Motor neuron (in vitro differentiated cells): ENCODE data around the gene TMEM170B. TPM values are rescaled to one million over a fixed set of nuclear protein-coding genes. Genes with fewer than 3 reads are reported as not detected.

Source experiments
- ATAC-seq, 8 experiments: fragments of 200-7000 bp; cut with Tn5 transposase; replicated peaks in 6 of 8; 2 replicates each; pipeline ENCODE4 v1.8.0; 2021; ENCODE audit warnings: mild to moderate bottlenecking in 8 of 8, moderate library complexity in 8 of 8
- H3K27ac ChIP-seq, 2 donors: fragments of 250-450 bp; sonication (Bioruptor Pico); 2 replicates each; pipeline ENCODE4 v1.9.0; 2021; ENCODE audit warnings: antibody characterized with exemption in 2 of 2, mild to moderate bottlenecking in 2 of 2, moderate library complexity in 1 of 2
- H3K4me1 ChIP-seq, 2 donors: fragments of 250-450 bp; sonication (Bioruptor Pico); replicated peaks in 1 of 2; 2 replicates each; pipeline ENCODE4 v1.6.1; 2021; ENCODE audit warnings: antibody characterized with exemption in 2 of 2, mild to moderate bottlenecking in 2 of 2, moderate library complexity in 1 of 2
- H3K4me3 ChIP-seq, 5 donors: fragments of 250-450 bp; sonication (Bioruptor Pico); 2 replicates each; pipeline ENCODE4 v1.9.0; 2021; ENCODE audit warnings: antibody characterized with exemption in 5 of 5, mild to moderate bottlenecking in 5 of 5, moderate library complexity in 4 of 5
- WGBS, 10 experiments: fragments of 450-650 bp; shearing (Covaris generic); methylation state at CpG; one replicate each; pipeline ENCODE4 v1.0.0; 2022; 5-methylcytosine and 5-hydroxymethylcytosine counted together
- in situ Hi-C, 9 experiments: fragments of 400-800 bp; cut with MboI; loops; one replicate each; pipeline ENCODE4 v1.15.0; 2021; ENCODE audit warnings: low sequenced_read_pairs in 9 of 9, low pct_unique_long_range_greater_than_20kb in 2 of 9; ENCODE audit not compliant: unreplicated experiment in 9 of 9
- total RNA-seq, 8 experiments: library from RNA; unstranded; fragments of 300-600 nt; gene quantifications; 2 replicates each; pipeline versions ENCODE4 v1.2.3 to v1.2.4, GENCODE V29; 2022

TMEM170B gene
- total RNA-seq, 8 experiments from 2014 or later, result 1.0 to 24.1 (median 20.4) TPM

GRCh38 chr6:11614534-11615213 is 77.1 kb downstream of the TMEM170B start:
- ATAC-seq, result no peak
- Histone ChIP-seq H3K27ac (no peak overlapping the region), H3K4me3 (no peak overlapping the region), H3K4me1 (no peaks in the 10 kb centered on the region)
- in situ Hi-C loops, result loop anchor here in 1 of 9 experiments (25.0 kb wide), 1 partner anchor 998 kb away; no protein-coding TSS in a partner anchor
- 75 to 100% (median 96%) methylated on average over 2 to 10 of the region's 10 CpGs; no CpG with 5 or more reads in 1 of the 10 experiments for WGBS, 10 experiments

- no peak overlapping the region for H3K27ac ChIP-seq
- peak in 2 of 8 experiments; percentile 56 to 89 for ATAC-seq
- in situ Hi-C loops, result loop anchor here in 1 of 9 experiments (25.0 kb wide), 1 partner anchor 997 kb away; no protein-coding TSS in a partner anchor
- no peak overlapping the region for H3K4me3 ChIP-seq
- H3K4me1 ChIP-seq, result no peaks in the 10 kb centered on the region
- 50 to 92% (median 85%) methylated on average over 2 to 5 of the region's 5 CpGs; no CpG with 5 or more reads in 4 of the 10 experiments for WGBS, 10 experiments
Measured at GRCh38 chr6:11615214-11615602, 77.7 kb downstream of the TMEM170B start.

- 7 to 100% (median 59%) methylated on average over 1 to 4 of the region's 5 CpGs; no CpG with 5 or more reads in 6 of the 10 experiments for WGBS, 10 experiments
- no peak overlapping the region for H3K27ac ChIP-seq
- in situ Hi-C loops, result loop anchor here in 1 of 9 experiments (25.0 kb wide), 1 partner anchor 996 kb away; no protein-coding TSS in a partner anchor
- no peak overlapping the region for H3K4me3 ChIP-seq
- peak in 2 of 8 experiments; percentile 33 to 53 for ATAC-seq
- no peaks in the 10 kb centered on the region for H3K4me1 ChIP-seq
Measured at GRCh38 chr6:11616200-11616611, 78.7 kb downstream of the TMEM170B start.

- H3K27ac ChIP-seq, result no peak overlapping the region
- in situ Hi-C loops, result loop anchor here in 1 of 9 experiments (25.0 kb wide), 1 partner anchor 994 kb away; no protein-coding TSS in a partner anchor
- WGBS, 10 experiments, result 50 to 94% (median 60%) methylated on average over 1 to 4 of the region's 4 CpGs; no CpG with 5 or more reads in 2 of the 10 experiments
- H3K4me1 ChIP-seq, result no peaks in the 10 kb centered on the region
- peak in 2 of 8 experiments; percentile 25 to 63 for ATAC-seq
- H3K4me3 ChIP-seq, result no peak overlapping the region
Measured at GRCh38 chr6:11618533-11618932, 81.0 kb downstream of the TMEM170B start.

GRCh38 chr6:11621119-11621518 is 83.6 kb downstream of the TMEM170B start:
- Histone ChIP-seq H3K4me1 (no peaks in the 10 kb centered on the region), H3K4me3 (no peak overlapping the region), H3K27ac (no peak overlapping the region)
- WGBS, 10 experiments, result 66 to 100% (median 83%) methylated on average over 1 to 4 of the region's 5 CpGs; no CpG with 5 or more reads in 4 of the 10 experiments
- ATAC-seq, result peak in 2 of 8 experiments; percentile 23 to 37
- in situ Hi-C loops, result loop anchor here in 1 of 9 experiments (25.0 kb wide), 1 partner anchor 991 kb away; no protein-coding TSS in a partner anchor

GRCh38 chr6:11622156-11622555 is 84.6 kb downstream of the TMEM170B start:
- in situ Hi-C loops, result loop anchor here in 1 of 9 experiments (25.0 kb wide), 1 partner anchor 990 kb away; no protein-coding TSS in a partner anchor
- 80 to 100% (median 90%) methylated on average over 2 to 4 of the region's 4 CpGs; no CpG with 5 or more reads in 1 of the 10 experiments for WGBS, 10 experiments
- no peak overlapping the region for H3K27ac ChIP-seq
- no peak for ATAC-seq
- H3K4me1 ChIP-seq, result no peaks in the 10 kb centered on the region
- no peak overlapping the region for H3K4me3 ChIP-seq

- WGBS, 10 experiments, result 90 to 100% (median 100%) methylated on average over 1 to 2 of the region's 2 CpGs; no CpG with 5 or more reads in 6 of the 10 experiments
- no peak overlapping the region for H3K27ac ChIP-seq
- H3K4me3 ChIP-seq, result no peak overlapping the region
- in situ Hi-C loops, result loop anchor here in 1 of 9 experiments (25.0 kb wide), 1 partner anchor 989 kb away; no protein-coding TSS in a partner anchor
- no peaks in the 10 kb centered on the region for H3K4me1 ChIP-seq
- ATAC-seq, result no peak
Measured at GRCh38 chr6:11623272-11623671, 85.7 kb downstream of the TMEM170B start.

- H3K4me1 ChIP-seq, result no peaks in the 10 kb centered on the region
- 21 to 100% (median 83%) methylated on average over 1 to 8 of the region's 8 CpGs; no CpG with 5 or more reads in 1 of the 10 experiments for WGBS, 10 experiments
- ATAC-seq, result no peak
- H3K4me3 ChIP-seq, result no peak overlapping the region
- H3K27ac ChIP-seq, result no peak overlapping the region
- in situ Hi-C loops, result no loop called here
Measured at GRCh38 chr6:11625302-11625701, 87.8 kb downstream of the TMEM170B start.

- in situ Hi-C loops, result no loop called here
- WGBS, 10 experiments, result 83 to 100% (median 95%) methylated on average over 1 to 5 of the region's 8 CpGs; no CpG with 5 or more reads in 3 of the 10 experiments
- Histone ChIP-seq H3K4me1 (no peaks in the 10 kb centered on the region), H3K27ac (no peak overlapping the region), H3K4me3 (no peak overlapping the region)
- no peak for ATAC-seq
Measured at GRCh38 chr6:11626356-11626755, 88.8 kb downstream of the TMEM170B start.

GRCh38 chr6:11628562-11628961 is 91.0 kb downstream of the TMEM170B start:
- no peaks in the 10 kb centered on the region for H3K4me1 ChIP-seq
- in situ Hi-C loops, result no loop called here
- no peak for ATAC-seq
- no peak overlapping the region for H3K27ac ChIP-seq
- H3K4me3 ChIP-seq, result no peak overlapping the region

GRCh38 chr6:11631008-11631407 is 93.5 kb downstream of the TMEM170B start:
- H3K4me3 ChIP-seq, result no peak overlapping the region
- 80 to 100% (median 91%) methylated on average over 1 to 7 of the region's 7 CpGs; no CpG with 5 or more reads in 2 of the 10 experiments for WGBS, 10 experiments
- no peak for ATAC-seq
- in situ Hi-C loops, result no loop called here
- no peak overlapping the region for H3K27ac ChIP-seq
- no peaks in the 10 kb centered on the region for H3K4me1 ChIP-seq

GRCh38 chr6:11631539-11631938 is 94.0 kb downstream of the TMEM170B start:
- in situ Hi-C loops, result no loop called here
- no peak for ATAC-seq
- WGBS, 10 experiments, result 20 to 100% (median 82%) methylated on average over 1 to 4 of the region's 5 CpGs; no CpG with 5 or more reads in 2 of the 10 experiments
- Histone ChIP-seq H3K4me3 (no peak overlapping the region), H3K4me1 (no peaks in the 10 kb centered on the region), H3K27ac (no peak overlapping the region)

- in situ Hi-C loops, result no loop called here
- Histone ChIP-seq H3K4me3 (no peak overlapping the region), H3K27ac (no peak overlapping the region), H3K4me1 (no peaks in the 10 kb centered on the region)
- ATAC-seq, result peak in 3 of 8 experiments; percentile 73 to 94 (median 94)
- 50 to 84% (median 76%) methylated on average over 2 to 9 of the region's 9 CpGs; no CpG with 5 or more reads in 2 of the 10 experiments for WGBS, 10 experiments
Measured at GRCh38 chr6:11632231-11632630, 94.7 kb downstream of the TMEM170B start.
